ENCODE data around the gene GALR1. TPM values are rescaled to one million over a fixed set of nuclear protein-coding genes. Genes with fewer than 3 reads are reported as not detected.

Gene GALR1
- total and polyA plus RNA-seq, 3 experiments from 2014 or later: not detected

DNA sequence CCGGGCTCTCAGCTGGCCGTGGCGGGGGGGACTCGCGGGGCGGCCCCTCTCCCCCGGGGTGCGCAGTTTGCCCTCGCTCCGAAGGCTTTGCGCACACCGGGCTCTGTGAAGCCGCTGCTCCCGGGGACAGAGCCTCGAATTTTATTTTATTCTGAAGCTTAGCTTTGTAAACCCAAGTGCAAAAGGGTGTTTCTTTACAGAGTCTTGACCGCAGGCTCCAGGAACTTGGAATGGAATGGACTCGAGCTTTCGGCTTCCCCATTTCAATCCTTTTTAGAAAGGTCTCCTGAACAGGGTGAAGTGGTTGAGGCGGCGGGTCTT, 2.0 kb downstream of the GALR1 start:
- H3K27ac ChIP-seq (ENCODE audit: low read depth, low read length): no peak overlapping the region
- H3K9me3 ChIP-seq (ENCODE audit: low read length): no peaks in the 10 kb centered on the region
- H3K9me3 Mint-ChIP-seq: peaks cover 6 to 17% (median 9%) of the 10 kb centered on the region in 5 donors
- no peak for DNase-seq
- no peaks in the 10 kb centered on the region for H3K36me3 ChIP-seq (ENCODE audit: insufficient read depth, low read length)
- H3K4me1 ChIP-seq (ENCODE audit: insufficient read depth, low read length): peaks cover 7% of the 10 kb centered on the region
- H3K4me1 Mint-ChIP-seq: peaks cover 9 to 27% (median 10%) of the 10 kb centered on the region in 3 donors
- peaks cover 0 to 7% (median 0%) of the 10 kb centered on the region in 3 donors for H3K36me3 Mint-ChIP-seq
- ChIA-PET CTCF (no interaction called here), POLR2A (no interaction called here)
- peak overlapping the region in 2 of 7 donors; percentile 8 to 23 for H3K4me3 Mint-ChIP-seq
- no peak overlapping the region for H3K27ac Mint-ChIP-seq
- H3K27me3 Mint-ChIP-seq: peaks cover 49 to 83% of the 10 kb centered on the region in 2 donors
- H3K27me3 ChIP-seq (ENCODE audit: insufficient read depth, low read length, poor library complexity, severe bottlenecking): peaks cover 22% of the 10 kb centered on the region
- no peak overlapping the region for H3K4me3 ChIP-seq (ENCODE audit: low read length)

DNA sequence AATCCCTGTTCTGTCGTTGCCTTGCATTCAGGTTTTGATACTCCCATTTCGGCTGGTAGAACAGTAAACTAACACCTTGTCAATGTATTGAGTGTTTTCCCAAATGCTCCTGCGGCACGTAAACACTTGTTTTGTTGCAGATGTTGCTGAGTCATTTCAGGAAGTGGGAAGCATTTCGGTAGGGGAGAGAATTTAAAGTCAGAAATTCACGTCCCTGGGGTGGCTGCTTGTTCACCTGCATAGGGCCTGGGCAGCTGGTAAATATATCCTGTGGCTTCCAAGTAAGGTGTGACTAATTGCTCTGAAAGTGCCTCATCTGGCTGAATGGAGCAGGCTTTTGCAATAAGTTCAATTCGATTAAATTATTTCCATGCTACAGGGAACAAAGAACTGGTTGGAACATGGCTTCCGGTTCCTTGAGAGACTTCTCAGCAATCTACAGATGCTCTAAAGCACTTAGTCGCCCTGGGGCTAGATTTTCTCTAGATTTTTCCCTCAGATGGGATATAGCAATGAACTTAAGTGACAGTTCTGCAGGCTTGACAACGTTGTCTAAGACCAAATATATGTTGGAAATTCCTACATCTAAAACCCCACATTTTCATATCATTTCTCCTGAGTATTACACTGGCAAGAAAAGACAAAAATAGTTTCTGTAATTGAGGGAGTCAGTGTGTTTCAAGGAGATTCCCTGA, 5.2 kb downstream of the GALR1 start:
- no peak for DNase-seq
- H3K9me3 ChIP-seq (ENCODE audit: low read length): no peaks in the 10 kb centered on the region
- Mint-ChIP-seq H3K9me3 (peaks cover 0 to 4% (median 0%) of the 10 kb centered on the region in 5 donors), H3K27ac (peak overlapping the region in 1 of 8 donors; percentile 69), H3K27me3 (peaks cover 28 to 59% of the 10 kb centered on the region in 2 donors), H3K4me1 (peaks cover 0 to 16% (median 3%) of the 10 kb centered on the region in 3 donors), H3K36me3 (peaks cover 0 to 1% (median 0%) of the 10 kb centered on the region in 3 donors), H3K4me3 (no peak overlapping the region)
- H3K36me3 ChIP-seq (ENCODE audit: insufficient read depth, low read length): no peaks in the 10 kb centered on the region
- ChIA-PET CTCF (no interaction called here), POLR2A (no interaction called here)
- peaks cover 9% of the 10 kb centered on the region for H3K27me3 ChIP-seq (ENCODE audit: insufficient read depth, low read length, poor library complexity, severe bottlenecking)
- H3K4me3 ChIP-seq (ENCODE audit: low read length): no peak overlapping the region
- H3K4me1 ChIP-seq (ENCODE audit: insufficient read depth, low read length): no peaks in the 10 kb centered on the region
- H3K27ac ChIP-seq (ENCODE audit: low read depth, low read length): no peak overlapping the region

DNA sequence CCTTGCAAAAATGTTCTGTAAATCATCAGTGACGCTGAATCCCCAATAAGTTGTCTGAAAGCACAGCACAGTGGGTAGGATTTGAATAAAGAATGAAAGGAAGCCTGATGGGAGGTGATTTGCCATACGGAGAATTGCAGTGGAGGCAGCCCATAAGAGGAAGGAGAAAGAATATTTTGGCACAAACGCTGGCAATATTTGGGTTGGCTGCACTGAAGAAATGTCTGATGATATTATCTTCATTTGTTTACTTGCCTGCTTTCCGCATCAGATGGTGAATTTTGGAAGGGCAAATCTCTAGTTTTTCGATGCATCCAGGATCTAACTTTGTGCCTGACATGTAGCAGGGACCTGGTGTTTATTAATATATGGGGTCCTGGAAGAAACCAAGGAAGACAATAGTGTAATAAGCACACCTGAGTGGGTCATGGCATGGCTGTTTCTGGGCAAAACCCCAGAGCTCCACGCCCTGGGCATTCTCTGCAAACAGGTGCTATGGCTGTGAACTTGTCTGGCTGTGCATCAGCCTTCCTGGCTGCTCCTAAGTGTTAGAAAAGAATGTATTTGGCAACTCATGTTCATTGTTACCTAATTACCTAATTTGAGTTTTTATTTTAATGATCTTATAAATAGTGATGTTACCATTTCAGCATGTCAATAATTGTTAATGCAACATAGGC, 5.9 kb downstream of the GALR1 start:
- H3K27me3 ChIP-seq (ENCODE audit: insufficient read depth, low read length, poor library complexity, severe bottlenecking): peaks cover 8% of the 10 kb centered on the region
- H3K9me3 ChIP-seq (ENCODE audit: low read length): no peaks in the 10 kb centered on the region
- H3K9me3 Mint-ChIP-seq: peaks cover 0 to 4% (median 0%) of the 10 kb centered on the region in 5 donors
- no peaks in the 10 kb centered on the region for H3K4me1 ChIP-seq (ENCODE audit: insufficient read depth, low read length)
- no peak overlapping the region for H3K4me3 Mint-ChIP-seq
- H3K4me1 Mint-ChIP-seq: peaks cover 0 to 14% (median 2%) of the 10 kb centered on the region in 3 donors
- peaks cover 0 to 1% (median 0%) of the 10 kb centered on the region in 3 donors for H3K36me3 Mint-ChIP-seq
- no peak overlapping the region for H3K4me3 ChIP-seq (ENCODE audit: low read length)
- no peaks in the 10 kb centered on the region for H3K36me3 ChIP-seq (ENCODE audit: insufficient read depth, low read length)
- DNase-seq: no peak
- CTCF ChIA-PET: no interaction called here
- POLR2A ChIA-PET: no interaction called here
- peaks cover 28 to 61% of the 10 kb centered on the region in 2 donors for H3K27me3 Mint-ChIP-seq
- H3K27ac Mint-ChIP-seq: no peak overlapping the region
- H3K27ac ChIP-seq (ENCODE audit: low read depth, low read length): no peak overlapping the region

DNA sequence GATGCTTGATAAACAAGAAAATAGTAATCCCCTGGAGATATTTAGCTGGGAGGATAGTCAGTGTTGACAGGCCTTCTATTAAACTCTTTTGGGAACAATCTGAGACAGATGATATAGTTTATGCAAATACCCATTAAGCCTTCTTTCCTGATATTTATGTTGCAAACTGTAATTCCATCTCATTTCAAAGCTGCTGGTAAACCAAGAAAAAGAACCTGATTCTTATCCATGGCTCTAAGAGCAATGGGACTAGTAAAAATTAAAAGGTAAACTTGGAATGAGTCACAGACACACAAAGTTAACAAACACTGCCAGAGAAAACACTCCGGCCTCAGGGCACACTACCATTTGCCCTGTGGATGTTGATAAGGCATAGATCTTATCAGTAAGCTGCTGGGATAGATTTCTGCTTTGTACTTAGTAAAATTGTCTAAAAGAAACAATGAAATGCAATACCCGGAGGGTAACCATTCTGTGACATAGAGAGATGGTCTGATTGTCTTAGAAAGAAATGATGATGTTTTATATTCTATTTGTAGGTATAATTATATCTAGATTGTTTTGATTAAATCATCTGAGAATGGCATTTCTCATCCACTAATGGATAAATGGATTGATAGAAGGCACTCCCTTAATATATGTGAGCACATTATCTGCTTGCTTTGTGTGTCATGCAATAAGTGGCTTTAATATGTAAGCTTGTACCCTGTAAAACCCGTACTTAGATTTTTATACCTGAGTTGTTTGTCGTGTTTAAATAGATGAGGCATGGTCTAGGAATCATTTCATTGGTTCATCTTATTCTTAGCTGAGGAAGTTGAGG, 13.2 kb downstream of the GALR1 start:
- Mint-ChIP-seq H3K27me3 (peaks cover 20 to 48% of the 10 kb centered on the region in 2 donors), H3K9me3 (peaks cover 9 to 14% (median 10%) of the 10 kb centered on the region in 5 donors), H3K36me3 (peaks cover 0 to 7% (median 4%) of the 10 kb centered on the region in 3 donors), H3K4me3 (no peak overlapping the region), H3K27ac (peak overlapping the region in 1 of 8 donors; percentile 25), H3K4me1 (no peaks in the 10 kb centered on the region)
- no peak for DNase-seq
- ChIA-PET CTCF (no interaction called here), POLR2A (no interaction called here)
- Histone ChIP-seq H3K36me3 (ENCODE audit: insufficient read depth, low read length) (no peaks in the 10 kb centered on the region), H3K9me3 (ENCODE audit: low read length) (no peaks in the 10 kb centered on the region), H3K4me1 (ENCODE audit: insufficient read depth, low read length) (no peaks in the 10 kb centered on the region), H3K27ac (ENCODE audit: low read depth, low read length) (no peak overlapping the region), H3K27me3 (ENCODE audit: insufficient read depth, low read length, poor library complexity, severe bottlenecking) (no peaks in the 10 kb centered on the region), H3K4me3 (ENCODE audit: low read length) (no peak overlapping the region)

DNA sequence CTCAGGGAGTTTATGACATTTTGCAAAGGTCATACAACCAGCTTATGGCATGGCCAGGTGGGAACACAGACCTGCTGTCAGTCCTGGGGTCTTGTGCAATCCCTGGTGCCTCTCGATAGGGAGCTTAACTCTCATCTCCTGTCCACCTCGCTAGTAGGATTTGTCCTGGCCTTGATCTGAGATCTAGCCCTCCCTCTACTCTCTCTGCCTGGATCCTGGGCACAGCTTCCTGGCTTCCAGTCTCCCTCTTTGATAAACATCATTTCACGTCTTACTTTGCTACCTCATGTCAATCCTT, 13.8 kb downstream of the GALR1 start:
- no peak for DNase-seq
- peaks cover 9 to 14% (median 10%) of the 10 kb centered on the region in 5 donors for H3K9me3 Mint-ChIP-seq
- Histone ChIP-seq H3K36me3 (ENCODE audit: insufficient read depth, low read length) (no peaks in the 10 kb centered on the region), H3K9me3 (ENCODE audit: low read length) (no peaks in the 10 kb centered on the region), H3K4me3 (ENCODE audit: low read length) (no peak overlapping the region), H3K27ac (ENCODE audit: low read depth, low read length) (no peak overlapping the region), H3K27me3 (ENCODE audit: insufficient read depth, low read length, poor library complexity, severe bottlenecking) (no peaks in the 10 kb centered on the region), H3K4me1 (ENCODE audit: insufficient read depth, low read length) (no peaks in the 10 kb centered on the region)
- H3K4me3 Mint-ChIP-seq: no peak overlapping the region
- ChIA-PET POLR2A (no interaction called here), CTCF (no interaction called here)
- peaks cover 0 to 7% (median 4%) of the 10 kb centered on the region in 3 donors for H3K36me3 Mint-ChIP-seq
- no peak overlapping the region for H3K27ac Mint-ChIP-seq
- peaks cover 20 to 52% of the 10 kb centered on the region in 2 donors for H3K27me3 Mint-ChIP-seq
- H3K4me1 Mint-ChIP-seq: no peaks in the 10 kb centered on the region

GRCh38 chr18:77267969-77268368, 18.3 kb downstream of the GALR1 start:
- Mint-ChIP-seq H3K27me3 (peaks cover 23 to 50% of the 10 kb centered on the region in 2 donors), H3K36me3 (peaks cover 0 to 7% (median 3%) of the 10 kb centered on the region in 3 donors), H3K9me3 (peaks cover 8 to 14% (median 10%) of the 10 kb centered on the region in 5 donors), H3K27ac (no peak overlapping the region), H3K4me1 (peaks cover 0 to 2% (median 0%) of the 10 kb centered on the region in 3 donors), H3K4me3 (no peak overlapping the region)
- ChIA-PET POLR2A (no interaction called here), CTCF (no interaction called here)
- H3K9me3 ChIP-seq (ENCODE audit: low read length): no peaks in the 10 kb centered on the region
- H3K27ac ChIP-seq (ENCODE audit: low read depth, low read length): no peak overlapping the region
- no peak for DNase-seq
- no peaks in the 10 kb centered on the region for H3K27me3 ChIP-seq (ENCODE audit: insufficient read depth, low read length, poor library complexity, severe bottlenecking)
- no peaks in the 10 kb centered on the region for H3K36me3 ChIP-seq (ENCODE audit: insufficient read depth, low read length)
- H3K4me1 ChIP-seq (ENCODE audit: insufficient read depth, low read length): no peaks in the 10 kb centered on the region
- H3K4me3 ChIP-seq (ENCODE audit: low read length): no peak overlapping the region

GRCh38 chr18:77268456-77268855, 18.8 kb downstream of the GALR1 start:
- H3K27me3 ChIP-seq (ENCODE audit: insufficient read depth, low read length, poor library complexity, severe bottlenecking): no peaks in the 10 kb centered on the region

More at GRCh38 chr18:77268456-77268855, 18.8 kb downstream of the GALR1 start:
- ChIA-PET POLR2A (no interaction called here), CTCF (no interaction called here)
- Histone ChIP-seq H3K27ac (ENCODE audit: low read depth, low read length) (no peak overlapping the region), H3K9me3 (ENCODE audit: low read length) (no peaks in the 10 kb centered on the region), H3K4me1 (ENCODE audit: insufficient read depth, low read length) (no peaks in the 10 kb centered on the region), H3K4me3 (ENCODE audit: low read length) (no peak overlapping the region), H3K36me3 (ENCODE audit: insufficient read depth, low read length) (no peaks in the 10 kb centered on the region)
- DNase-seq: no peak
- Mint-ChIP-seq H3K9me3 (peaks cover 8 to 14% (median 10%) of the 10 kb centered on the region in 5 donors), H3K27me3 (peaks cover 23 to 47% of the 10 kb centered on the region in 2 donors), H3K36me3 (peaks cover 0 to 7% (median 3%) of the 10 kb centered on the region in 3 donors), H3K27ac (peak overlapping the region in 1 of 8 donors; percentile 17), H3K4me1 (peaks cover 0 to 2% (median 0%) of the 10 kb centered on the region in 3 donors), H3K4me3 (no peak overlapping the region)

Data from CD8-positive, alpha-beta memory T cell (primary cell).